PC-9 (cell line): ENCODE results near the gene CRELD2.

Experiments used
- EZH2 ChIP-seq: fragments of 200-600 bp; sonication (generic); IDR thresholded peaks from 2 replicates; pipeline ENCODE4 v1.8.0; 2017; ENCODE audit warnings: antibody characterized with exemption, low read depth
- TF ChIP-seq, protein P1 (sequence below): fragments of 200-600 bp; sonication (generic); conservative IDR thresholded peaks from 2 replicates; pipeline ENCODE4 v1.6.1; 2017; ENCODE audit warnings: mixed run types, antibody characterized with exemption, mild to moderate bottlenecking, moderate library complexity

DNA sequence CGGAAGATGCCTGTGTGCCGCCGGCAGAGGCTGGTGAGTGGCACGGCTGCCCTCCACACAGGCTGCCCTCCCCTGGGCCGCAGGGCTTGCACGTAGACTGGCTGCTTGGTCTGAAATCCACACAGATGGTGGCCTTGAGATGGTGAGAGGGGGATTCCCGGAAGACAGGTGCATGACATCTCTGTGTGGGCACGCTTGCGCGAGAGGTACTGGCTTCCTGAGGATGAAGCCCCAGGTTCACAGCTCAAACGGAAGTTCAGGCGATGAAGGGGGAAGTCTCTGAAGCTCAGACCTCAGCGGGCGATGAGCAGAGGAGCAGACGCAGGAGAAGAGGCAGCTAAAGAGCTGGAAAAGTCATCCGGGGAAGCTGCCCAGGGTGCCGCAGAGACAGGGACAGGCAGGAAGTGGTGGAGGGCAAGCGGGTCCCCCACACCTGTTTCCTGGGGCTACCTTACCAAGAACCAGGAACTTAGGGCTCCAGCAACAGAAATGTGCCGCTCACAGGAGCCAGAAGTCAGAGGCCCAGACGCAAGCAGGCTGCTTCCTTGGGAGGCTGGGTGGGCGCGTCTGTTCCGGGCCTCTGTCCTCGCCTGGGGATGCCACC is 7.2 kb downstream of the CRELD2 start:
- no peak for TF ChIP-seq EZH2
- TF ChIP-seq, protein P1, sequence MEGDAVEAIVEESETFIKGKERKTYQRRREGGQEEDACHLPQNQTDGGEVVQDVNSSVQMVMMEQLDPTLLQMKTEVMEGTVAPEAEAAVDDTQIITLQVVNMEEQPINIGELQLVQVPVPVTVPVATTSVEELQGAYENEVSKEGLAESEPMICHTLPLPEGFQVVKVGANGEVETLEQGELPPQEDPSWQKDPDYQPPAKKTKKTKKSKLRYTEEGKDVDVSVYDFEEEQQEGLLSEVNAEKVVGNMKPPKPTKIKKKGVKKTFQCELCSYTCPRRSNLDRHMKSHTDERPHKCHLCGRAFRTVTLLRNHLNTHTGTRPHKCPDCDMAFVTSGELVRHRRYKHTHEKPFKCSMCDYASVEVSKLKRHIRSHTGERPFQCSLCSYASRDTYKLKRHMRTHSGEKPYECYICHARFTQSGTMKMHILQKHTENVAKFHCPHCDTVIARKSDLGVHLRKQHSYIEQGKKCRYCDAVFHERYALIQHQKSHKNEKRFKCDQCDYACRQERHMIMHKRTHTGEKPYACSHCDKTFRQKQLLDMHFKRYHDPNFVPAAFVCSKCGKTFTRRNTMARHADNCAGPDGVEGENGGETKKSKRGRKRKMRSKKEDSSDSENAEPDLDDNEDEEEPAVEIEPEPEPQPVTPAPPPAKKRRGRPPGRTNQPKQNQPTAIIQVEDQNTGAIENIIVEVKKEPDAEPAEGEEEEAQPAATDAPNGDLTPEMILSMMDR: no peak
